ENCODE results near the gene LINS1.

DNA sequence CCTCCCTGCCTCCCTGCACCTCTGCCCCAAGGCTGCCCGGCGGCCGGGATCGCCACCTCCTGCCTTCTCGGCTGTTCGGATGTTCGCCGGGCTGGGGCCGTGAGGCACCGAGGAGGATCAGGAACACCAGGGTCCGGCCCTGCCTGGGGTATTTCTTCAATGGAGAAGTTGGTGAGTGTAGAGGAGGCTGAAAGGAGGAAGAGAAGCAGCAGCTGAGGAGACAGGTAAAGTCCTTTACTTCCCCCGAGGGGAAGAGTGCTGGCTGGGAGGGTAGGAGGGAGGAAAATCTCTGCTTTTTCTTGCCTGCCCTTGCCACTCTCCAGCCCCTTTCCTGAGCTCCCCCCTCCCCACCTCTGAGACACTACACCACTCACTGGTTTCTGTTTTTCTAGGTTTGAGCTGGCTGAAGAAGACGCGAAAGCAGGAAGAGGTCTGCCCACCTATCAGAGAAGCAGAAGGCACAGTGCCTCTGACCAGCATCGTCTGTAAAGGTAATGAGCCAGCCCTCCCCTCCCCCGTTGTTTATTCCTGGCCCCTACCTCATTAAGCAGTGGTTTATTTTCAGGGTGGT is 924 bp upstream of the LINS1 start:
- TF ChIP-seq, protein P1, sequence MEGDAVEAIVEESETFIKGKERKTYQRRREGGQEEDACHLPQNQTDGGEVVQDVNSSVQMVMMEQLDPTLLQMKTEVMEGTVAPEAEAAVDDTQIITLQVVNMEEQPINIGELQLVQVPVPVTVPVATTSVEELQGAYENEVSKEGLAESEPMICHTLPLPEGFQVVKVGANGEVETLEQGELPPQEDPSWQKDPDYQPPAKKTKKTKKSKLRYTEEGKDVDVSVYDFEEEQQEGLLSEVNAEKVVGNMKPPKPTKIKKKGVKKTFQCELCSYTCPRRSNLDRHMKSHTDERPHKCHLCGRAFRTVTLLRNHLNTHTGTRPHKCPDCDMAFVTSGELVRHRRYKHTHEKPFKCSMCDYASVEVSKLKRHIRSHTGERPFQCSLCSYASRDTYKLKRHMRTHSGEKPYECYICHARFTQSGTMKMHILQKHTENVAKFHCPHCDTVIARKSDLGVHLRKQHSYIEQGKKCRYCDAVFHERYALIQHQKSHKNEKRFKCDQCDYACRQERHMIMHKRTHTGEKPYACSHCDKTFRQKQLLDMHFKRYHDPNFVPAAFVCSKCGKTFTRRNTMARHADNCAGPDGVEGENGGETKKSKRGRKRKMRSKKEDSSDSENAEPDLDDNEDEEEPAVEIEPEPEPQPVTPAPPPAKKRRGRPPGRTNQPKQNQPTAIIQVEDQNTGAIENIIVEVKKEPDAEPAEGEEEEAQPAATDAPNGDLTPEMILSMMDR (IDR thresholded peaks at IDR 0.05; ENCODE audit: extremely low read depth in 1 of 2, insufficient read depth in 1 of 2, low read depth in 1 of 2, low read length in 2 of 2), result no peak
- no peak for TF ChIP-seq POLR2AphosphoS5 (IDR thresholded peaks at IDR 0.05; ENCODE audit: insufficient read depth, low read depth, low read length)

All from endothelial cell of umbilical vein (primary cell).